Ureter (tissue), 1 donor: ENCODE measurements around the gene TASP1. TPM values are rescaled to one million over a fixed set of nuclear protein-coding genes. Genes with fewer than 3 reads are reported as not detected.

Source experiments
- DNase-seq: peaks from one replicate; pipeline ENCODE4 v3.0.0-alpha.2; 2020; ENCODE audit warnings: low spot score
- total RNA-seq: library from RNA; stranded (reverse); gene quantifications from one replicate; pipeline ENCODE4 v1.2.4, GENCODE V29; 2023
- donor health status: DM: yes; HTN: yes; CAD: no.

The TASP1 gene
- total RNA-seq, 1 donor from 2014 or later: 24.0 TPM

DNA sequence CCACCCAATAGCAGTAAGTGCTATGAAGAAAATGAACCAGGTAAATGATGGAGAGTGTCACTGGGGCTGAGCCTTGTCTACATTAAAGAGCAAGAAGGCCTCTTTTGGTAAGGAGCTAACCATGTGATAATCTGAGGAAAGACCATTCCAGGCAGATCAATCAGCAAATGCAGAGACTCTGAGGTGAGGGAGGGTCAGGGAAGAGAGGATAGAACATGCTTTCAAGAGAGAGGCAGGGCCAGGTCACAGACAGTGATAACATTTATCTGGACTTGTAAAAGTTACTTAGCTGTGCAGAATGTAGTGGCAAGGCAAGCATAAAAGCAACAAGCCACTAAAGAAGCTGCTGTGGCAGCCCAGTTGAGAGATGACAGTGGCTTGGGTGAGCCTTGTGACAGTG, 197.3 kb downstream of the TASP1 start:
- no peak for DNase-seq

- no peak for DNase-seq
These were observed 202.2 kb downstream of the TASP1 start for GRCh38 chr20:13436530-13436929.

DNA sequence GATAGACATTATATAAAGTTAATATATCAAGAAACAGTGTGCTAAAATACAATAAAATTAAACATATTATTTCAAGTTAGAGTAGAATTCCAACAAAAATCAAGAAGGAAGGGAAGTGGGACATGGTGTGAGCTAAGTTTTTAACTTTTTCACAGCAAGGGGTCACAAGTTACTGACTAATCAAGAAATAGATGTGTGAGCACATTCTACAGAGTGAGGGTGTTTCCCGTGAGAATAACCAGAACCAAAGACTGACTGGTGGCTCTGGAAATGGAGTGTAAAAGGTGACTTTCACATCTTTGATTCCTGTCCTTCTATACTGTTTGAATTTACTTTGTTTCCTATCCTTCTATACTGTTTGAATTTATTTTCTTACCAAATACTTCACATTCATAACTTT, 206.6 kb downstream of the TASP1 start:
- no peak for DNase-seq

- DNase-seq: no peak
These were observed 208.3 kb downstream of the TASP1 start for GRCh38 chr20:13430346-13431002.

DNA sequence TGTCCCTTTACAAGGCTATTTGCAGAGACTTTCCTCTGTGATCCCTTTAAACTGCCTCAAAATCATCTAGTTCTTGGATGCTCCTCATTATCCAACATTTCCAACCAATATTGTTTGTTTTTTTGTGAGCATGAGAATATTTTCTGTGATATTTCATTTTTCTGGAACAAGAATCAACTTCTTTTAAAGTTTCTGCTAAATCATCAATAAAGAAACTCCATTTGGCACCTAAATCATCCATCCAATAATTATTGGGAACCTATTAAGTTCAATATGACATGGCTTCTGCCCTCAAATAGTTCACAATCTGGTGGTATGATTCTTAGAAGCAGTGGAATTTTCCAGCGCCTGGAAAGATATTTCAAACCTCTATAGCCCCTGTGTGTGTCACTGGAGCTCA, 210.0 kb downstream of the TASP1 start:
- no peak for DNase-seq

DNA sequence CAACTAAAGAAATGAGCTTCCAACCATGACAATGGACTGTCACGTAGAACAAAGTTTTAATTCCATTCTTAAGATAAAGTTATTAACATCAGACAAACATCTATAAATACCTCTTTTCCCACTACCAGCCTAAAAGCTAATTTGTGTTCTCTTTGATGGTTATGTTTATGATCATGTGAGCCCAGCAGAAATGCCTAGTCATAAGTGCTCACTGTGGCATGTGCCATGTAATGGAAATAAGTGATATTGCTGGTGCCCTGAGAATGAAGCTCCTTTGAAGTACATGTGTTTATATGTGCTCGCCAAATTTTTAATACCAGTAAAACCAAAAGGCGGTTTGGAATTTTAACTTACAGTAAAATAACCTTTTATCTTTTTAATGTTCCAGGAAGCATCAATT, 211.9 kb downstream of the TASP1 start:
- no peak for DNase-seq

DNA sequence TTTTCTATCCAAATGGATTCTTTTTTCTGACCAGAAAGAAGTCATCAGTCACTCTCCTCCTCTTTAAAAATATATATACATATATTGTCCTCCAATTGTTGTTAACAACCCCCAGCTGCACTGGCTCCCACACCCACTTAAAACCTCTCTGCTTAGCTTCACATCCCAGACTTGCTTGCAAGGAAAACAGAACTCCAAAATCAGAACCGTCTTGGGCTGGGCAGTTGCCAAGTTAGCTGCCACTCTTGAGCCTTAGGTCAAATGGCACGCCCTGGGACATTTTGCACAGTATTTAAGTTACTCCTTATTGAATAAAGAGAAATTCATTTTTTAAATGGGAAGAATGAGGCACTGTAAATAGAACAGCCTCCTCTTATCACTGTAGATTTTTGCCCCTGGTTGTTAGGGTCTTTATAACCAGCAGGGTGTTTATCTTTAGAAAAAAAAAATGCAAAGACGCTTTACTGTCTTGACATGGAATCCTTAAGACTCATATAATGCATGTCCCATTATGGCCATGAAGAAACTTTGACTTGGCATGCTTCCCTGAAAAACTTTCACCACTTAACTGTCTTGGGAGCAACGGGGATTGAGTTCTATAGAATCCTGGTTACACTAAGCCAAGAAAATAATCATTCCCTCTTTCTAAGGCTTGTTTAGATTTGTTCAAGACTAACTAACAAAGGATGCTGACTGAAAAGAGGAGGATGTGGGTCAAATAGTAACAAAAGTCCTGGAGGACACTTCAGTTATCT, 213.2 kb downstream of the TASP1 start:
- no peak for DNase-seq

GRCh38 chr20:13424174-13424833, 214.4 kb downstream of the TASP1 start:
- no peak for DNase-seq

DNA sequence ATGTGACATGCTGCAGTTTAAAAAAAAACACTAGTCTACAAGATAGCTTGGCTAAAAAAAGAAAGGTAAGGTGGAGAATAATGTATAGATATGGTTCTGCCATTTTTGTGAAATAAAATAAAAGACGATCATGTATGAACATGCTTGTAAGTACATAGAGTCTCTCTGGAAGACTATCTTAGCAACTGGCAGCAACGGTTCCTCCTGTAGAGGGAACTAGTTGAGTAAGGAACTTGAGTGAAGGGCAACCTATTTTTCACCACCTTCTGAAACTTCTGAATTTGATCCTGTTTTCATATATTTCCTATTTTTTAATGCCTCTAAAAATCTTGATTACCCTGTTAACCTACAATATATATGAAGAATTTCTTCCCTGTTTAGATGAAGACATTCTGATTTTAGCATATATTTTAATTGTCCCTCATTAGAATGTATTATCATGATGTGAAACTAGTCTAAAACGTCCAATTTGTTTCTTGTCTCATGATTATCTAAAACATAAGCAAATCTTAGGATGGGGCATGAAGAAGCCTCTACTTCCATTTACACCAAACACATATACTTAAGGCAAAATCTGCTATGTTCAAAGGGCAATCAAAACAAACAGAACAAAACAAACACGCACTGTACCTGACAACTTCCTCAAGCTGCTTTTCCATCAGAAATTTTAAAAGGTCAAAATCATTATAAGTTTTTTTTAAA, 215.1 kb downstream of the TASP1 start:
- DNase-seq: no peak

DNA sequence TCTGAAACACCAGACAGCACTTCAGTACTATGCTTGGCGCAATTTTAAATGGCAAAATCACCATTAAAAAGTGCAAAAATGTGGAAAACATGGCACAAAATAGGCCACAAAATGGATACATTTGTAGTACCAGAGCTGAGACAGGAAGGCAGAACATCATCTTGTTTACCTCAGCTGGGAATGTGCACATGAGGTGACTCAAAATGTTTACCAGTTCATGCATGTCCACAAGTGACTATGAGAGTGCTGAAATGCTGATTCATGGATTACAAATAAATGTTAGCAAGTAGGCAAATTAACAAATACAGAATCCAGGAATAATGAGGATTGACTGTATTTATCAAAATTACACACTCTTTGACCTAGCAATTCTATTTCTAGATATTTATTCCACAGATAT, 216.1 kb downstream of the TASP1 start:
- no peak for DNase-seq

DNA sequence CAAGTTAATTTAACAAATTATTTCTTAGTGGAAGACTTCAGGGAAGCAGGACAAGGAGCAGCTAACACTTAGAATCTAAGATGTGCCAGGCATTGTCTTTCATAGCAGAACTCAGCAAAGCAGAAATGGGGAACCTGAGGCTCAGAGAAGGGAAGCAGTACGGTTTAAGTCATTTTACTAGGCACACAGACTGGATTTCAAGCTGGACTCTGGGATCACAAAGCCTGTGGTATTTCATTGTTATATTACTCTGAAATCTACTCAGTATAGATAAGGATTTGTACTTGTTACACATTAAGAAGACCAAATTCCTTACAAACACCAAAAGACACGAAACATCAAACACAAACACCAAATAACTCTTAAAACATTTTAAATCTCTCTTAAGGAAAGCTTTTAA, 218.1 kb downstream of the TASP1 start:
- no peak for DNase-seq

DNA sequence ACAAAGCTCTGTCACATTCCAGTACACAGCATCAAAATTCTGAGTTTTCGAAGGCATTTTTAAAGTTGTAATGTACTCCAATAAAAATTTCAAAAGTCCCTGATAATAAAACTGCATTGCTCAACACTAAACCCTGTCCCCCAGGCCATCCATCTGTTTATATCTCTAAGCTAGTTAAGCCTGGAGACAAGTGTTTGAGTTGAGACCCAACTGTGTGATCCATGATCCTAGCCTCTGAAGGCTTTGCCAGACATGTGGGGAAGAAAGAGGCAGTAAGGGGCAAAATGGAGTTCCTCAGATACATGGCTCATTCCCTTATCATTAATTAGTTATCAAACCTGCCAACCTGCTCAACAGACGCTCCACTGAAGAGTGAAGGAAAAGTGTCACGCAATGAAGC, 219.3 kb downstream of the TASP1 start:
- DNase-seq: no peak

- no peak for DNase-seq
These were observed 220.2 kb downstream of the TASP1 start for GRCh38 chr20:13418263-13419229.

- DNase-seq: no peak
These were observed 222.2 kb downstream of the TASP1 start for GRCh38 chr20:13416531-13416930.

DNA sequence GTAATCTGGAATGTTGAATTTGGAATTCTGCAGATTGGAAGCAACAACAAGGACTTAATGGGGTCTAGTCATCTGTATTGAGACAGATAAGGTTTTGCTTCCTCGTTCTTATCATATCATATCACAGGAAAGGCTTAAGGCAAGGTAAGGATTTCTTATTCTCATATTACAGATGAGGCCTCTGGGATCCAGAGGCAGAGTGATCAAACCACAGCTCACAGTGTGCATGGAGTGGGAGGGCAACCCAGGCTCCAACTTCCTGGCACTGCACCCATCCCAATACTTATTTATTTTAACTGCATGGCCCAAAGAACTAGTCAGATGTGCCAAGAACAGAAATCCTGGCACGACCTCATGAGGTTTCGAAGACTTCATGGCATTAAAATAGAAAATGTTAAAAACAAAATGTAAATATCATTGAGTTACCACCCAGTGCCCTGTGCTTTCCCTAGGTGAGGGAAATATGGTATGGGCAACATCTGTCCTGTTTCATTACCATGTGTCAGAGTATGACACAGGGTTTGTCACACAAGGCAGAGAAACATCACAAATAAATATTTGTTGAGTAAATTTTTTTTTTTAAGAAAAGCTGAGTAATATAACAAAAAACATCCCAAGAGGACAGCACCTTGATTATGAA, 225.8 kb downstream of the TASP1 start:
- DNase-seq: no peak

GRCh38 chr20:13404293-13404692, 234.4 kb downstream of the TASP1 start:
- DNase-seq: no peak

GRCh38 chr20:13403453-13403852, 235.3 kb downstream of the TASP1 start:
- DNase-seq: no peak

DNA sequence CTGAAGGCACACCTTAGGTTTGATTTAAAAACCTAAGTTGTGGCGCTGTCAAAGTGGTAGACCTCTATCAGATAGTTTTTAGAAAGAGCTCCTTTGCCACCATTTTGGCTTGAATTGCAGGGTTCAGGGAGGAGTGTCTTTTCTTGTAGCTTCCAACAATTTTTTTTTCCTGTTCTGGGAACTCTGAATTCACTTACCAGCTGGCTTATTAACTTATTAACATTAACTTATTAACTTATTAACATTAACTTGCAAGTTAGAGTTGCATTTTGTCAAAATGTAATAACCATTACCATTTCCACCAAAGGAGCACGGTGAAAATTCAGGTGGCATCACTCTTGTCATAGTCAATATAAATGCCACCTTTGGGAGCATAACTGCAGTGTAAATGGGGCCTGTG, 235.7 kb downstream of the TASP1 start:
- DNase-seq: no peak

DNA sequence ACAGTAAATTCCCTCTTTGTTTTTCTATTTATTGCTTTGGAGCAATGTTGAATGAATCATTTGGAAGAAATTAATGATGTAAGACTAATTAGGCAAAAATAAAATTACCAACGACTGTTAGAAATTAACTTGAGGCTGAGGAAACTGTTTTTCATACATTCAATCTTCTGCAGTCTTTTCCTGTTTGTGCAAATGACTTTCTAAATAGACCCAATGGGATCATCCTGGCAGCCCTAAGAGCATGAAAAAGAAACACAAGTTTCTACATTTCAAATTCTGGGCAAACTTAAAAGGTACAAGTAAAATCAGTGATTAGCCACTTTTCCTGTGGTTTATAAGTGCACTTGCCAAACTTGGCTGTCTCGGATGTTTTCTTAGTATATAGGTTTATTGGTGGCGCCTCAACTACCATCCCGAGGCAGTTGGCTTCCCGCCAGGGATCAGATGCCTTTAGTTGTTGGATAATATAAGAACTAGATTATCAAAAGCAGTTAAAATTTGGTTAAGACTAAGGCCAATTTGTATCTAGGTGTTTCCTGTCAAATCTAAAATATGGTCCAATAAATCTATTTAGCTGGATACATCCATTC, 236.5 kb downstream of the TASP1 start:
- no peak for DNase-seq

DNA sequence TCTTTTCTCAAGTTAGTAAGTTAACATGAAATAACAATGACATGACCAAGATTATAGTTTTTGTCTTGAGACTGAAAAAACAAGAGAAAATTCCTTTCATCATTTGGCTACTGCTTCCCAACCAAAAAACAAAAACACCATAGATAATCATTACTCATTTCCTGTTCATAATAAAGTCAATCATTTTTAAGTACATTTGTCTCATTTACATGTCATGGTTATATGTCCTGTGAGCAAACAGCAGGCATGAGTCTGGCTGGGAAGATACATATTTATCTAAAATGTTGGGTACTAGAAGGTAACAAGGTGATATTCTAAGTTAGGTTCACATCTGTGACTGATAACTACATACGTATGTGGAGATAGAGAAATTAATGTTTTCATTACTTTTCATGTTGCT, 237.1 kb downstream of the TASP1 start:
- no peak for DNase-seq
